BLaER1 treated with 17β-estradiol and CSF1 and Interleukin-3, amounts not matched to agents 10 nM and 100 nM (cell line): ENCODE measurements around the gene SLC7A1.

Source experiments
- H3K27ac ChIP-seq, 11 experiments: shearing (Covaris generic); formaldehyde crosslinking; 2 replicates each; pipeline ENCODE4 v1.8.1; 2022
- H3K27me3 ChIP-seq, 11 experiments: shearing (Covaris generic); formaldehyde crosslinking; 2 replicates each; pipeline ENCODE4 v1.8.1; 2022
- H3K36me3 ChIP-seq, 11 experiments: shearing (Covaris generic); formaldehyde crosslinking; 2 replicates each; pipeline ENCODE4 v1.8.1; 2022
- H3K4me1 ChIP-seq, 10 experiments: shearing (Covaris generic); formaldehyde crosslinking; 2 replicates each; pipeline ENCODE4 v1.8.1; 2022
- H3K4me2 ChIP-seq, 11 experiments: shearing (Covaris generic); formaldehyde crosslinking; 2 replicates each; pipeline ENCODE4 v1.8.1; 2022
- H3K4me3 ChIP-seq, 10 experiments: shearing (Covaris generic); formaldehyde crosslinking; 2 replicates each; pipeline ENCODE4 v1.8.1; 2022
- H3K9ac ChIP-seq, 11 experiments: shearing (Covaris generic); formaldehyde crosslinking; 2 replicates each; pipeline ENCODE4 v1.8.1; 2022
- H3K9me3 ChIP-seq, 11 experiments: shearing (Covaris generic); formaldehyde crosslinking; replicated peaks in 1 of 11; 2 replicates each; pipeline ENCODE4 v1.8.1; 2022
- H4K20me1 ChIP-seq, 11 experiments: shearing (Covaris generic); formaldehyde crosslinking; 2 replicates each; pipeline ENCODE4 v1.8.1; 2022
- Cebpa-rat ChIP-seq, 11 experiments: shearing (Covaris generic); IDR thresholded peaks; 2 replicates each; pipeline ENCODE4 v1.8.1; 2022

SLC7A1 gene

DNA sequence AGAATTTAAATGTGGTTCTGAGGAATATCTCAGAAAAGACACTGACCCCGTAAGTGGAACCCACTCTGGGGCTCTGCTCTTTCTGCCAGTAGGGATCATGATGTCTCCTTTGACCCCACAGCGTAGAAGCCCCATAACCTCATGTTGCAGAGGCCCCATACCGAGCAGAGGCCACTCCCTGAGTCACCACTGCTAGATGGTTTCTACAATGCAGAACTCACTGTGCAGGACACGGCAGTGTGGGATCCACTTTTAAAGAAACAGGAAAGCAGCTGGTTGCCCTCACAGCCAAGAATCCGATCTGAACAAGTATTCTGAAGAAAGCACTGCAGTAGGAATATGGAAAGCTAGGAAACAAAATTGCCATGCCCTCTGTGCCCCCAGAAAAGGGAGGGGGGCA lies 4.2 kb downstream of the SLC7A1 start:
- TF ChIP-seq Cebpa-rat (IDR thresholded peaks at IDR 0.05), result no peak
- Histone ChIP-seq H3K9ac (peak overlapping the region in 2 of 11 experiments; percentile 14 to 50; a peak in 2 of 22 replicates), H3K27ac (no peak overlapping the region), H3K9me3 (no peaks in the 10 kb centered on the region), H3K27me3 (no peaks in the 10 kb centered on the region), H3K36me3 (peaks cover 18 to 70% (median 55%) of the 10 kb centered on the region in 11 experiments; a peak in 21 of 22 replicates), H3K4me2 (peak overlapping the region in 9 of 11 experiments; percentile 78 to 92 (median 86); a peak in 10 of 22 replicates), H3K4me3 (no peak overlapping the region), H4K20me1 (peaks cover 68 to 85% (median 75%) of the 10 kb centered on the region in 11 experiments; a peak in 21 of 22 replicates), H3K4me1 (peaks cover 20 to 60% (median 47%) of the 10 kb centered on the region in 10 experiments)

DNA sequence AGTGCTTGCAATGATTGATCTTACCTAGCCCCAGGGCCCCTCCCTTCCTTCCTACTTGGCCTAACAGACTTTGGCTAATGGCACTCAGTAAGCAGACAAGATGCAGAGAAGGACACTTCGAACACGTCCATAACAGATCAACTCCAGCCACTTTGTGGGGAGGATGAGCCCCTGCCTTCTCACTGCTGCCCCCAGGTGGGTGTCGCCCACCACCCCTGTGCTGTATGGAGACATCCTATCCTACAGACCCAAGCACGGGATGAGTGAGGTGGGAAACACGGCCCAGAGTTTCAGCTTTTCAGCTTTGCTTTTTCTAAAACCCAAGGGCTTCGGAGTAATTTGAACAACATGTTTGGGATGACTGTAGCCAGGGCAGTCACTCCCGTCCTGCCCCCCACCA lies 5.5 kb downstream of the SLC7A1 start:
- H4K20me1 ChIP-seq, result peaks cover 79 to 98% (median 89%) of the 10 kb centered on the region in 11 experiments; a peak in 21 of 22 replicates
- no peak overlapping the region for H3K9ac ChIP-seq

DNA sequence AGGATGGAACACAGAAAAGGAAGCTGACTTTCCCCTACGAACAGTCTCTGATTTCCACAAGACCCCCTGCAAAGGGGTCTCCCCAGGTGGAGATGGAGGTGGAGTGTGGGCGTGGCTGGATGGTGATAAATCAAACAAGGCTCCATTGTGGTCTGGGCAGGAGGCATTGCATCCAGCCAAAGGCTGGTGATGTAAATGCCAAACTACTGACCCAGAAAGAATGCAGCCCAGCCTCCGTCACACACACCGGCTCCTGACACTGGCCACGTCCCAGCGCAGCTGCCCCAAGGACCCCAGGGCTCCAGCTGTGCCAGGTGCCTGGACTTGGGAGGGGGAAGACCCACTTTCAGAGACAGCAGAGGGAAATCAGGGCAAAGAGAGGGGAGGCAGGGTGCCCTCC lies 6.3 kb downstream of the SLC7A1 start:
- Histone ChIP-seq H4K20me1 (peaks cover 83 to 100% (median 96%) of the 10 kb centered on the region in 11 experiments; a peak in 21 of 22 replicates), H3K4me1 (peaks cover 19 to 55% (median 41%) of the 10 kb centered on the region in 10 experiments), H3K9me3 (no peaks in the 10 kb centered on the region), H3K9ac (no peak overlapping the region), H3K36me3 (peaks cover 18 to 86% (median 68%) of the 10 kb centered on the region in 11 experiments; a peak in 21 of 22 replicates), H3K27ac (no peak overlapping the region), H3K4me2 (peak overlapping the region in 2 of 11 experiments; percentile 12 to 20; a peak in 2 of 22 replicates), H3K27me3 (no peaks in the 10 kb centered on the region), H3K4me3 (no peak overlapping the region)
- no peak for TF ChIP-seq Cebpa-rat (IDR thresholded peaks at IDR 0.05)

More for the DNA sequence above, 5.5 kb downstream of the SLC7A1 start:
- Histone ChIP-seq H3K4me2 (peak overlapping the region in 2 of 11 experiments; percentile 12 to 20; a peak in 2 of 22 replicates), H3K9me3 (no peaks in the 10 kb centered on the region), H3K4me3 (no peak overlapping the region), H3K27me3 (no peaks in the 10 kb centered on the region), H3K4me1 (peaks cover 20 to 55% (median 42%) of the 10 kb centered on the region in 10 experiments), H3K36me3 (peaks cover 18 to 81% (median 65%) of the 10 kb centered on the region in 11 experiments; a peak in 21 of 22 replicates), H3K27ac (no peak overlapping the region)
- no peak for TF ChIP-seq Cebpa-rat (IDR thresholded peaks at IDR 0.05)

DNA sequence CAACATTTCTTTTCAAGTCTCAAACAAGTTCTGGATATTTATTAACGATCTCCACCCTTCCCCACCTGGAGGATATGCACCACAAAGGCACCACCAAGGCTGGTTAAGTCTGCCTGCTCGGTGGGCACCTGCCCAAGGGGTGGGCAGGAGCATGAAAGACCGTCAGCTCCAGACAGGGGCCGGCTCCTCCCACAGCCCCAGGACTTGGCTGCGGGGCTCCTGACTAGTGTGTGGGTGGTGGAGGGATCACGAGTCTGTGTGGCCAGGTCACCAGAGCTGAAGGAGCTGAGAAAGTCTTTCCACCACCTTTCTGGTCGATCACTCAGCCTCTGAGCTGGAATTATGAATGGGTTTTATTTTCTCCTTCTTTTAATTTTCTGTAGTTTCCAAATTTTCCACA lies 7.8 kb downstream of the SLC7A1 start:
- no peak overlapping the region for H3K4me2 ChIP-seq
- H4K20me1 ChIP-seq, result peaks cover 91 to 100% (median 100%) of the 10 kb centered on the region in 11 experiments; a peak in 21 of 22 replicates

DNA sequence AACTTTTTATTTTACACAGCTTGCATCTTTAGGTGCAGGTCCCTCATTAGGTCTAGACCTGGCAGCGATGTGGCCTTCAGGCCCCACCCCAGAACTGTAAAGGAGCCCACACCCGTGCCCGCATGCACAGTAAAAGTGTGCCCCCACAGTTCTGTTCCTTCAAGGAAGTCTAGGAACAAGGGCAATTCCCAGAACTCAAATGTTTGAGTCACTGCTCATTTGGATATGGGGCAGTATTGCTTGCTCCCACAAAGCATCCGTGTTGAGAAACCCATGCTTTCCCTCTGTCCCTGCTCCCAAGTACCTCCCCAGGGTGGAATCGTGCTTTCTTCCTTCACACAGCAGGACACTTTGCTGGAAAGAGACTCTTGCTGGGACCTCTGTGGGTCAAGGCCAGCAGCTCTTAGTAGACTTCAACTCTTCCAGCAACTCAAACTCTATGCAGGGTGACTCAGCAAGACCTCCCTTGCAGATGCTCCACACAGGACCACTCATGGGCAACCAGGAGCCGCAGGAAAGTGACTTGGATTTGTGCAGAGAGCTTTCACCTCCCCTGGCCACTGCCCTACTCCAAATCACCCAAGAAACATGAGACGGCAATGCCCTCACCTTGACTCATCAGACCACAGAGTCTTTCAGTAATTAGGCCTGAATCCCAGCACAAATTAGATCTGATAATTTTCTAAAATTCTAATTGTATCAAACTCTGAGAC lies 12.3 kb downstream of the SLC7A1 start:
- H3K4me1 ChIP-seq, result peaks cover 5 to 37% (median 27%) of the 10 kb centered on the region in 10 experiments; a peak in 17 of 20 replicates
- H3K4me2 ChIP-seq, result peak overlapping the region in 9 of 11 experiments; percentile 6 to 61 (median 44); a peak in 15 of 22 replicates
- H3K9ac ChIP-seq, result no peak overlapping the region
- no peak overlapping the region for H3K4me3 ChIP-seq
- TF ChIP-seq Cebpa-rat (IDR thresholded peaks at IDR 0.05), result no peak
- no peaks in the 10 kb centered on the region for H3K9me3 ChIP-seq
- H3K27ac ChIP-seq, result peak overlapping the region in 2 of 11 experiments; percentile 27 to 45; a peak in 2 of 22 replicates
- H3K36me3 ChIP-seq, result peaks cover 20 to 70% (median 50%) of the 10 kb centered on the region in 11 experiments; a peak in 21 of 22 replicates
- H4K20me1 ChIP-seq, result peaks cover 91 to 100% (median 100%) of the 10 kb centered on the region in 11 experiments; a peak in 21 of 22 replicates
- H3K27me3 ChIP-seq, result no peaks in the 10 kb centered on the region

More for the DNA sequence above, 7.8 kb downstream of the SLC7A1 start:
- Histone ChIP-seq H3K36me3 (peaks cover 18 to 80% (median 68%) of the 10 kb centered on the region in 11 experiments; a peak in 21 of 22 replicates), H3K9ac (no peak overlapping the region), H3K4me1 (peaks cover 11 to 49% (median 40%) of the 10 kb centered on the region in 10 experiments; a peak in 18 of 20 replicates), H3K27me3 (no peaks in the 10 kb centered on the region), H3K27ac (no peak overlapping the region), H3K4me3 (no peak overlapping the region), H3K9me3 (no peaks in the 10 kb centered on the region)
- no peak for TF ChIP-seq Cebpa-rat (IDR thresholded peaks at IDR 0.05)

DNA sequence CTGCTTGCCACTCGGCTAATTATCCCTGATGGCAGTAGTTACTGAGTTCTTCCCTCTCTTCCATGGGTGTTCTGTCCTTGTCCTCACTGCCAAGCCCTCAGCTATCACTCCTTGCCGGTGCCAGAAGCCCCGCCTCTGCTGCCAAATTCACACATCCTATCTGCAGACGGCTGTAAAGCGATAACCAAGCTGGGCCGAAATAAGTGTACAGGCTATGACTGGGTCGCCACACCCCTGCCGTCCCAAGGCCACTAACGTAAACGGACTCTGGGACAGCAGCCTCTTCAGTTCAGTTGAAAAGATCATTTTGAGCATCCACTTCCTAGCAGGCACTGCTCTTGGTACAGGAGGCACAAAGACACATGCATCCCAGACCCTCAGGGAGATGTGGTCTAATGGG lies 13.3 kb downstream of the SLC7A1 start:
- no peak overlapping the region for H3K9ac ChIP-seq
- no peak overlapping the region for H3K27ac ChIP-seq
- peaks cover 10 to 37% (median 27%) of the 10 kb centered on the region in 10 experiments for H3K4me1 ChIP-seq
- peak overlapping the region in 3 of 11 experiments; percentile 44 to 61 (median 52); a peak in 4 of 22 replicates for H3K4me2 ChIP-seq
- H3K36me3 ChIP-seq, result peaks cover 9 to 70% (median 49%) of the 10 kb centered on the region in 11 experiments; a peak in 21 of 22 replicates
- no peak for TF ChIP-seq Cebpa-rat (IDR thresholded peaks at IDR 0.05)
- peaks cover 91 to 100% (median 100%) of the 10 kb centered on the region in 11 experiments; a peak in 21 of 22 replicates for H4K20me1 ChIP-seq
- H3K9me3 ChIP-seq, result peaks cover 0 to 4% (median 0%) of the 10 kb centered on the region in 11 experiments; a peak in 1 of 22 replicates
- H3K27me3 ChIP-seq, result no peaks in the 10 kb centered on the region
- no peak overlapping the region for H3K4me3 ChIP-seq

DNA sequence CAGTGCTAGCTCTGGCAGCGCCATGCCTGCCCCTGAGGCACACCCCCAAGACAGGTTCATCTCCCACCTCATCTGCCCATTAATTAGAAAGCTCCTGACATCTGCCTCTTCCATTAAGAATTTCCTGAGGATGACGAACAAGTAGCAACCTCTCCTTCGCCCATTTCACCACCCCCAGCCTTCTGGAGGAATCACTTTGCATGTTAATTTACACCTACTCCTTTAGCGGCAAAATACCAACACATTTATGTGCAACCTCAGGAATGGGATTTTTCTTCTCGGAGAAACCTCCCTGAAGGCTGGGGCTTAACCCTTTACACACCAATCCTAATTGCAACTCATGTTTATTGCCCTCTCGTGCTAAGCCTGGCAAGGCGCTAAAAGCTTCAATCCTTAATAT lies 13.8 kb downstream of the SLC7A1 start:
- H3K4me3 ChIP-seq, result no peak overlapping the region
- no peak overlapping the region for H3K27ac ChIP-seq
- H3K9me3 ChIP-seq, result peaks cover 0 to 6% (median 0%) of the 10 kb centered on the region in 11 experiments; a peak in 1 of 22 replicates
- H3K9ac ChIP-seq, result no peak overlapping the region
- H4K20me1 ChIP-seq, result peaks cover 91 to 100% (median 100%) of the 10 kb centered on the region in 11 experiments; a peak in 21 of 22 replicates
- H3K27me3 ChIP-seq, result no peaks in the 10 kb centered on the region
- H3K4me1 ChIP-seq, result peaks cover 13 to 37% (median 27%) of the 10 kb centered on the region in 10 experiments
- TF ChIP-seq Cebpa-rat (IDR thresholded peaks at IDR 0.05), result no peak
- H3K36me3 ChIP-seq, result peaks cover 5 to 70% (median 49%) of the 10 kb centered on the region in 11 experiments; a peak in 20 of 22 replicates
- H3K4me2 ChIP-seq, result no peak overlapping the region

DNA sequence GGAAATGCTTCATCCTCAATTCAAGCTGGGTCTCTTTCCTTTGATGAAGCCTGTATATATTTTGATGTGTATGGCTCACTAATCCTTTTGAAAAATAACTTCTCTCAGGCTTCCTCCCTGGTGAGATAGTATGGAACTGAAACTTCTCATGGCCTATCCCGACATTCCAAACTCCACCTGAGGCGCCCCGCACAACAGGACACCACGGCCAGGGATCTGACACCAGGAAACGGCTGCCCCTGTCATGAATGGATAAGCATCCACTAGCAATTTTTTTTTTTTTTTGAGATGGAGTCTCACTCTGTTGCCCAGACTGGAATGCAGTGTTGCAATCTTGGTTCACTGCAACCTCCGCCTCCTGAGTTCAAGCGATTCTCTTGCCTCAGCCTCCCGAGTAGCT lies 16.4 kb downstream of the SLC7A1 start:
- peaks cover 16 to 40% (median 30%) of the 10 kb centered on the region in 10 experiments for H3K4me1 ChIP-seq
- H3K4me2 ChIP-seq, result peak overlapping the region in 1 of 11 experiments; percentile 9; a peak in 1 of 22 replicates
- no peak overlapping the region for H3K4me3 ChIP-seq
- TF ChIP-seq Cebpa-rat (IDR thresholded peaks at IDR 0.05), result no peak
- peaks cover 0 to 10% (median 0%) of the 10 kb centered on the region in 11 experiments; a peak in 1 of 22 replicates for H3K9me3 ChIP-seq
- no peak overlapping the region for H3K9ac ChIP-seq
- H4K20me1 ChIP-seq, result peaks cover 78 to 100% (median 100%) of the 10 kb centered on the region in 11 experiments; a peak in 21 of 22 replicates
- peaks cover 3 to 66% (median 48%) of the 10 kb centered on the region in 11 experiments; a peak in 17 of 22 replicates for H3K36me3 ChIP-seq
- no peak overlapping the region for H3K27ac ChIP-seq
- no peaks in the 10 kb centered on the region for H3K27me3 ChIP-seq
